Renal cortical epithelial cell (primary cell): Measurements from ENCODE around the gene PTCH2. TPM values are rescaled to one million over a fixed set of nuclear protein-coding genes. Genes with fewer than 3 reads are reported as not detected.
A peak's percentile ranks its signal among the peaks of the same experiment; 100 is the strongest.
"Not testable (repeated sequence)": the region's sequence is repeated elsewhere in the genome, so short reads cannot be mapped to it uniquely, and the experiment has no call there.

Experiments used
- DNase-seq: peaks from one replicate; pipeline ENCODE4 v3.0.0-alpha.2; 2011; ENCODE audit warnings: low read depth
- total RNA-seq: library from RNA; depleted of rRNA; stranded (reverse); fragments of >200 nt; gene quantifications from 2 replicates; pipeline ENCODE4 v1.2.3, GENCODE V29; 2014

PTCH2 gene
- total RNA-seq, 1 donor from 2014 or later, result 0.10 TPM

- no peak for DNase-seq
Measured at GRCh38 chr1:44803312-44804095, 39.5 kb downstream of the PTCH2 start.

GRCh38 chr1:44803062-44803311 lies 40.1 kb downstream of the PTCH2 start:
- DNase-seq, result no peak

- no peak for DNase-seq
Measured at GRCh38 chr1:44802306-44803061, 40.6 kb downstream of the PTCH2 start.

GRCh38 chr1:44801491-44802305 lies 41.4 kb downstream of the PTCH2 start:
- DNase-seq, result no peak

GRCh38 chr1:44799770-44800584 lies 43.1 kb downstream of the PTCH2 start, which contains the start of gene PLK3:
TSS of gene PLK3 (plus strand) at chr1:44800377. CDS start at chr1:44800464, 87 bp downstream.
- DNase-seq, result peak; percentile 90

- no peak for DNase-seq
Measured at GRCh38 chr1:44798481-44799365, 44.3 kb downstream of the PTCH2 start.

- DNase-seq, result not testable (repeated sequence)
Measured at GRCh38 chr1:44797886-44798285, 45.2 kb downstream of the PTCH2 start.

- DNase-seq, result no peak
Measured at GRCh38 chr1:44792736-44793502, 50.1 kb downstream of the PTCH2 start.

GRCh38 chr1:44790968-44791801 lies 51.9 kb downstream of the PTCH2 start:
- DNase-seq, result no peak

- DNase-seq, result no peak
Measured at GRCh38 chr1:44788120-44788860, 54.8 kb downstream of the PTCH2 start, which contains the start of gene BEST4. TSS of gene BEST4 (minus strand) at chr1:44788170. CDS start at chr1:44787705, 465 bp downstream.

- no peak for DNase-seq
Measured at GRCh38 chr1:44787506-44787905, 55.5 kb downstream of the PTCH2 start.

GRCh38 chr1:44786841-44787426 lies 56.1 kb downstream of the PTCH2 start:
- DNase-seq, result no peak

- DNase-seq, result peak; percentile 49
Measured at GRCh38 chr1:44786138-44786840, 56.8 kb downstream of the PTCH2 start.

GRCh38 chr1:44785501-44786137 lies 57.4 kb downstream of the PTCH2 start:
- DNase-seq, result no peak

- DNase-seq, result no peak
Measured at GRCh38 chr1:44785029-44785380, 58.0 kb downstream of the PTCH2 start.
